PC-3 (cell line): ENCODE results near the gene PLEKHM3. TPM values are rescaled to one million over a fixed set of nuclear protein-coding genes. Genes with fewer than 3 reads are reported as not detected.

ENCODE experiments used
- ATAC-seq: fragments of 200-7000 bp; cut with Tn5 transposase; 2 replicates; pipeline ENCODE4 v1.9.1; 2020; ENCODE audit warnings: mild to moderate bottlenecking, moderate library complexity
- BruUV-seq: library from RNA; stranded (reverse); fragments of 400-500 nt; replicated peaks from 2 replicates; lab custom pipeline; 2021; lab: Mats Ljungman, UMichigan
- CTCF ChIA-PET: fragments of 300-600 bp; sonication (Branson Sonifier 250); formaldehyde crosslinking; loops from one replicate; lab custom pipeline; 2022; ENCODE audit warnings: antibody characterized with exemption; lab: Charles Lee
- POLR2A ChIA-PET: fragments of 300-600 bp; sonication (Branson Sonifier 250); formaldehyde crosslinking; loops from one replicate; lab custom pipeline; 2022; ENCODE audit warnings: antibody characterized with exemption; ENCODE audit not compliant: unreplicated experiment; lab: Charles Lee
- DNase-seq: peaks from one replicate; pipeline ENCODE4 v3.0.0-alpha.2; 2015
- H2AFZ ChIP-seq: fragments of 300-600 bp; sonication (generic); 2 replicates; pipeline ENCODE4 v1.6.0; 2016; ENCODE audit warnings: antibody characterized with exemption, low read length
- H3F3A ChIP-seq: fragments of 300-600 bp; sonication (generic); one replicate; pipeline ENCODE4 v1.6.0; 2017; ENCODE audit warnings: antibody characterized with exemption, low read length, control low read depth, mild to moderate bottlenecking; ENCODE audit not compliant: unreplicated experiment
- H3K27ac ChIP-seq: fragments of 300-600 bp; sonication (generic); 2 replicates; pipeline ENCODE4 v1.5.1; 2016; ENCODE audit warnings: mild to moderate bottlenecking, low read length
- H3K27me3 ChIP-seq: fragments of 300-600 bp; sonication (generic); 2 replicates; pipeline ENCODE4 v1.6.1; 2016; ENCODE audit warnings: low read length, mixed read lengths
- H3K36me3 ChIP-seq: fragments of 300-600 bp; sonication (generic); 2 replicates; pipeline ENCODE4 v1.6.1; 2016; ENCODE audit warnings: low read depth, mixed run types, low read length, mixed read lengths
- H3K4me1 ChIP-seq: fragments of 300-600 bp; sonication (generic); 2 replicates; pipeline ENCODE4 v1.5.1; 2016; ENCODE audit warnings: low read length; ENCODE audit not compliant: insufficient read depth
- H3K4me2 ChIP-seq: fragments of 300-600 bp; sonication (generic); 2 replicates; pipeline ENCODE4 v1.6.0; 2016; ENCODE audit warnings: low read length
- H3K4me3 ChIP-seq: fragments of 300-600 bp; sonication (generic); 2 replicates; pipeline ENCODE4 v1.5.1; 2016; ENCODE audit warnings: mild to moderate bottlenecking, low read length, mixed read lengths
- H3K79me2 ChIP-seq: fragments of 300-600 bp; sonication (generic); 2 replicates; pipeline ENCODE4 v1.6.1; 2017; ENCODE audit warnings: low read length, mixed read lengths
- H3K9ac ChIP-seq: fragments of 300-600 bp; sonication (generic); 2 replicates; pipeline ENCODE4 v1.6.0; 2016; ENCODE audit warnings: mild to moderate bottlenecking, low read length
- H3K9me2 ChIP-seq: fragments of 300-600 bp; sonication (generic); replicated peaks from 2 replicates; pipeline ENCODE4 v1.6.1; 2016; ENCODE audit warnings: mixed run types, low read length, mixed read lengths
- H3K9me3 ChIP-seq: fragments of 300-600 bp; sonication (generic); 2 replicates; pipeline ENCODE4 v1.6.1; 2016; ENCODE audit warnings: low read length, mixed read lengths
- H4K20me1 ChIP-seq: fragments of 300-600 bp; sonication (generic); 2 replicates; pipeline ENCODE4 v1.6.1; 2016; ENCODE audit warnings: low read length, mixed read lengths
- EZH2 ChIP-seq: fragments of 300-600 bp; sonication (generic); IDR thresholded peaks from one replicate; pipeline ENCODE4 v1.6.1; 2017; ENCODE audit warnings: antibody characterized with exemption, mild to moderate bottlenecking, low read length; ENCODE audit not compliant: unreplicated experiment
- EZH2phosphoT487 ChIP-seq: fragments of 300-600 bp; sonication (generic); IDR thresholded peaks from 2 replicates; pipeline ENCODE4 v1.6.1; 2018; ENCODE audit warnings: mild to moderate bottlenecking, antibody characterized with exemption, low read length, borderline replicate concordance
- intact Hi-C: fragments of 100-400 bp; cut with micrococcal nuclease; formaldehyde crosslinking; loops from 2 replicates; pipeline ENCODE4 v1.9.0; 2023
- total RNA-seq: library from RNA; depleted of rRNA; stranded (reverse); fragments of >200 nt; gene quantifications from 2 replicates; pipeline ENCODE4 v1.2.3, GENCODE V29; 2014
- TF ChIP-seq, protein P1 (sequence below): fragments of 300-600 bp; sonication (generic); conservative IDR thresholded peaks from 2 replicates; pipeline ENCODE4 v1.5.1; 2017; ENCODE audit warnings: antibody characterized with exemption, low read depth, mild to moderate bottlenecking, low read length

The PLEKHM3 gene
- total RNA-seq, 1 experiment from 2014 or later = 5.9 TPM

DNA sequence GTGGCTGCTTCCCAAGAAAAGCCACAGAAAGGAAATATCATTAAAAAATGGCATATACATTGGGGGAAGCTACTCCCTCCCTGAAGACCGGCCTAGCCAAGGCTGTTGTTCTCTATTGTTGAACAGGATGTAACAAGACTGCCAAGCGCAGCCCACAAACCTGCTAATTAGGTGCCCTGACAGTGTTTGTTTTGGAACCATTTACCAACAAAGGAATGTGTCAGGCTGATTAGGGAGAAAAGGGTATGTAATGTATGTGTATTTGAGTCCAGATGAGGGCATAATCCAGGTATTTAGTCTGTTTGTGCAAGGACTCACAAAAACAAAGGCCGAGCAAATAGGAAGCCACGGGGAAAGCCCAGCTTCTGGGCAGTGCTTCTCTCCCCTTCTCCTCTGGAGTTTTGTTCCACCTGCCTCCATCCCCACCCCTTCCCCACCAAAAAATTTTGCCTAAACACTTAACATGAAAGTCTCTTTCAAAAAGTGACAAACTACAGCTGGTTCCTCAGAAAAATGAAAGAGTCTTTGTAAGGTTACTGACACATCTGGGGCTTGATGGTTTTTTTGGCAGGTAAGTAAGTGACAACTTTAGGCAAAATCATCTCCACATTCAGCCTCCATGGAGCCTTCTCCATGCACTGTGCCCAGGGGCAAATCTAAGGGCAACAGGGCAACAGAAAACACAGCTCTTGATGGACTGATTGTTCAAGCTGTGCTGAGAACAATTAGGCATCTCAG lies 177.4 kb downstream of the PLEKHM3 start:
- Histone ChIP-seq H3K27me3 (no peaks in the 10 kb centered on the region), H3K4me3 (no peak overlapping the region), H3K4me1 (peaks cover 16% of the 10 kb centered on the region), H3F3A (no peaks in the 10 kb centered on the region), H3K36me3 (no peaks in the 10 kb centered on the region), H3K9me3 (no peaks in the 10 kb centered on the region), H3K79me2 (no peaks in the 10 kb centered on the region), H3K9me2 (no peaks in the 10 kb centered on the region), H2AFZ (peak overlapping the region; percentile 23; the same call in 1 of the 2 replicates), H4K20me1 (no peaks in the 10 kb centered on the region), H3K4me2 (peak overlapping the region; percentile 40), H3K9ac (no peak overlapping the region), H3K27ac (no peak overlapping the region)
- TF ChIP-seq EZH2phosphoT487 = no peak
- TF ChIP-seq, protein P1, sequence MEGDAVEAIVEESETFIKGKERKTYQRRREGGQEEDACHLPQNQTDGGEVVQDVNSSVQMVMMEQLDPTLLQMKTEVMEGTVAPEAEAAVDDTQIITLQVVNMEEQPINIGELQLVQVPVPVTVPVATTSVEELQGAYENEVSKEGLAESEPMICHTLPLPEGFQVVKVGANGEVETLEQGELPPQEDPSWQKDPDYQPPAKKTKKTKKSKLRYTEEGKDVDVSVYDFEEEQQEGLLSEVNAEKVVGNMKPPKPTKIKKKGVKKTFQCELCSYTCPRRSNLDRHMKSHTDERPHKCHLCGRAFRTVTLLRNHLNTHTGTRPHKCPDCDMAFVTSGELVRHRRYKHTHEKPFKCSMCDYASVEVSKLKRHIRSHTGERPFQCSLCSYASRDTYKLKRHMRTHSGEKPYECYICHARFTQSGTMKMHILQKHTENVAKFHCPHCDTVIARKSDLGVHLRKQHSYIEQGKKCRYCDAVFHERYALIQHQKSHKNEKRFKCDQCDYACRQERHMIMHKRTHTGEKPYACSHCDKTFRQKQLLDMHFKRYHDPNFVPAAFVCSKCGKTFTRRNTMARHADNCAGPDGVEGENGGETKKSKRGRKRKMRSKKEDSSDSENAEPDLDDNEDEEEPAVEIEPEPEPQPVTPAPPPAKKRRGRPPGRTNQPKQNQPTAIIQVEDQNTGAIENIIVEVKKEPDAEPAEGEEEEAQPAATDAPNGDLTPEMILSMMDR = no peak
- TF ChIP-seq EZH2 = no peak
- DNase-seq = peak; percentile 84
- POLR2A ChIA-PET = interaction anchor here (0.6 kb wide), 1 partner anchor 17 kb away, joined by 4 read pairs; no protein-coding TSS in a partner anchor
- peak; percentile 93 for ATAC-seq
- no TSS peak for BruUV-seq
- CTCF ChIA-PET = interaction anchor here (0.7 to 1.1 kb wide), 2 partner anchors 92 to 192 kb away, joined by 3 to 4 read pairs; no protein-coding TSS in a partner anchor
- intact Hi-C loops = loop anchor here (1.0 to 5.0 kb wide), 3 partner anchors 19 to 124 kb away; partner anchors contain the start of gene FZD5

DNA sequence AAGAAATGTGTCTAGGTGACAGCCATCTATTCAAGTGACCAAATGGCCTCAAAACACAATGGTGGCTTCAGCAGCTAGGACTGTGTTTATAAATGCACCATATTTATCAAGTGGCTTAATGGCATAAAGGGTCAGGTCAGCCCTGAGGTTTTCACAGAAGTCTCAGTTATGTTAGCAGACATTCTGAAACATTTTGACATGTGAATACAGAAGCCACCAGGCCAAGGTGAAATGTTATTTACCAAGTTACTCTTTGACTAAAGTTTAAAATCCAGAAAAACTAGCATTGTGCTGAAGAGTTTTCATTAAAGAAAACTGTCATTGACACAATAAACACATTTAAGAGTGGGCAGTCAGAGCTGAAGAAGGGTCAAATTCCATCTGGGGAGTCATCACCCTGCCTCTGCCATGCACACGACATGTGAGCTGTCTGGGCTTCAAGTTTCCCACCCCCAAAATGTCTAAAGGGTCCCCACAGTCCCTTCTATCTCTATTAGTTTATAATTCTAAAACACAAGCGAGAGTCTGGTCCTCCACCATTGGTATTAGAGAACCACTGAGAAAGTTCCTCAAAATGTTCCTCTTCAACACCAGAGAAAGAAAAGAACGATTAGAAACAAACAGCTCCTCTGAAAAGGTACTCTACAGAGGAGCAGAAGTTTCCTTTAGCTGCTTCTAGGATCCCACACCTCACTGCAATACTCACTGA lies 178.1 kb downstream of the PLEKHM3 start:
- no TSS peak for BruUV-seq
- H3K36me3 ChIP-seq = no peaks in the 10 kb centered on the region
- no peaks in the 10 kb centered on the region for H3K9me3 ChIP-seq
- H3K4me2 ChIP-seq = peak overlapping the region; percentile 40
- DNase-seq (no peak), ATAC-seq (no peak)
- intact Hi-C loops = loop anchor here (1.0 to 5.0 kb wide), 3 partner anchors 18 to 125 kb away; partner anchors contain the start of gene FZD5
- no peak overlapping the region for H3K27ac ChIP-seq
- no peaks in the 10 kb centered on the region for H3K9me2 ChIP-seq
- H3K27me3 ChIP-seq = no peaks in the 10 kb centered on the region
- H3K4me1 ChIP-seq = peaks cover 16% of the 10 kb centered on the region
- H3K9ac ChIP-seq = no peak overlapping the region
- peak overlapping the region; percentile 23; the same call in 1 of the 2 replicates for H2AFZ ChIP-seq
- no peaks in the 10 kb centered on the region for H3F3A ChIP-seq
- no peak overlapping the region for H3K4me3 ChIP-seq
- no peaks in the 10 kb centered on the region for H4K20me1 ChIP-seq
- POLR2A ChIA-PET = interaction anchor here (0.6 kb wide), 1 partner anchor 16 kb away, joined by 4 read pairs; no protein-coding TSS in a partner anchor
- no peak for TF ChIP-seq EZH2
- TF ChIP-seq, protein P1 = no peak
- TF ChIP-seq EZH2phosphoT487 = no peak
- no peaks in the 10 kb centered on the region for H3K79me2 ChIP-seq
- CTCF ChIA-PET = interaction anchor here (1.1 kb wide), 1 partner anchor 193 kb away, joined by 4 read pairs; no protein-coding TSS in a partner anchor
